AG04449 (cell line): ENCODE data around the gene PSMA7.

Source experiments
- CTCF ChIA-PET: fragments of 350-600 bp; formaldehyde crosslinking; extraction: SDS; loops from one replicate; lab custom pipeline; 2021; ENCODE audit warnings: antibody characterized with exemption; lab: Yijun Ruan, JAX
- POLR2A ChIA-PET: fragments of 400-600, 350-600 bp; formaldehyde crosslinking; extraction: SDS; loops from one replicate; lab custom pipeline; 2020; ENCODE audit warnings: antibody characterized with exemption, inconsistent platforms; lab: Yijun Ruan, JAX
- DNase-seq: peaks from one replicate; pipeline ENCODE4 v3.0.0-alpha.2; 2010; ENCODE audit warnings: low read depth, low spot score
- H3K4me3 ChIP-seq: 2 replicates; pipeline ENCODE4 v1.5.1; 2011; ENCODE audit warnings: low read depth, mild to moderate bottlenecking, control low read depth, low read length
- TF ChIP-seq, protein P1 (sequence below): IDR thresholded peaks from one replicate; pipeline ENCODE4 v1.5.1; 2011; ENCODE audit warnings: mild to moderate bottlenecking, moderate library complexity, low read length, control low read depth, inconsistent platforms; ENCODE audit not compliant: insufficient read depth; ENCODE audit errors: missing control alignments

Gene PSMA7

GRCh38 chr20:62174021-62174804 is 31.0 kb upstream of the PSMA7 start:
- no peak for DNase-seq
- TF ChIP-seq, protein P1, sequence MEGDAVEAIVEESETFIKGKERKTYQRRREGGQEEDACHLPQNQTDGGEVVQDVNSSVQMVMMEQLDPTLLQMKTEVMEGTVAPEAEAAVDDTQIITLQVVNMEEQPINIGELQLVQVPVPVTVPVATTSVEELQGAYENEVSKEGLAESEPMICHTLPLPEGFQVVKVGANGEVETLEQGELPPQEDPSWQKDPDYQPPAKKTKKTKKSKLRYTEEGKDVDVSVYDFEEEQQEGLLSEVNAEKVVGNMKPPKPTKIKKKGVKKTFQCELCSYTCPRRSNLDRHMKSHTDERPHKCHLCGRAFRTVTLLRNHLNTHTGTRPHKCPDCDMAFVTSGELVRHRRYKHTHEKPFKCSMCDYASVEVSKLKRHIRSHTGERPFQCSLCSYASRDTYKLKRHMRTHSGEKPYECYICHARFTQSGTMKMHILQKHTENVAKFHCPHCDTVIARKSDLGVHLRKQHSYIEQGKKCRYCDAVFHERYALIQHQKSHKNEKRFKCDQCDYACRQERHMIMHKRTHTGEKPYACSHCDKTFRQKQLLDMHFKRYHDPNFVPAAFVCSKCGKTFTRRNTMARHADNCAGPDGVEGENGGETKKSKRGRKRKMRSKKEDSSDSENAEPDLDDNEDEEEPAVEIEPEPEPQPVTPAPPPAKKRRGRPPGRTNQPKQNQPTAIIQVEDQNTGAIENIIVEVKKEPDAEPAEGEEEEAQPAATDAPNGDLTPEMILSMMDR: no peak
- ChIA-PET POLR2A (no interaction called here), CTCF (interaction anchor here (0.7 to 2.0 kb wide), 4 partner anchors 18 to 163 kb away, joined by 4 to 9 read pairs (median 4); no protein-coding TSS in a partner anchor)
- no peak overlapping the region for H3K4me3 ChIP-seq

GRCh38 chr20:62172666-62173065 is 29.5 kb upstream of the PSMA7 start:
- POLR2A ChIA-PET: no interaction called here
- H3K4me3 ChIP-seq: no peak overlapping the region
- DNase-seq: no peak
- TF ChIP-seq, protein P1: no peak
- CTCF ChIA-PET: interaction anchor here (1.8 kb wide), 1 partner anchor 16 kb away, joined by 4 read pairs; no protein-coding TSS in a partner anchor

GRCh38 chr20:62171245-62171644 is 28.1 kb upstream of the PSMA7 start:
- POLR2A ChIA-PET: no interaction called here
- H3K4me3 ChIP-seq: no peak overlapping the region
- TF ChIP-seq, protein P1: no peak
- DNase-seq: no peak
- CTCF ChIA-PET: interaction anchor here (1.0 to 1.6 kb wide), 3 partner anchors 15 to 239 kb away, joined by 3 to 4 read pairs (median 3); no protein-coding TSS in a partner anchor

GRCh38 chr20:62170536-62170935 is 27.3 kb upstream of the PSMA7 start:
- H3K4me3 ChIP-seq: no peak overlapping the region
- TF ChIP-seq, protein P1: no peak
- ChIA-PET CTCF (interaction anchor here (1.4 kb wide), 1 partner anchor 14 kb away, joined by 4 read pairs; no protein-coding TSS in a partner anchor), POLR2A (no interaction called here)
- no peak for DNase-seq

- POLR2A ChIA-PET: no interaction called here
- H3K4me3 ChIP-seq: no peak overlapping the region
- CTCF ChIA-PET: no interaction called here
- TF ChIP-seq, protein P1: no peak
- DNase-seq: no peak
Observed at GRCh38 chr20:62168890-62169435, 25.8 kb upstream of the PSMA7 start.

DNA sequence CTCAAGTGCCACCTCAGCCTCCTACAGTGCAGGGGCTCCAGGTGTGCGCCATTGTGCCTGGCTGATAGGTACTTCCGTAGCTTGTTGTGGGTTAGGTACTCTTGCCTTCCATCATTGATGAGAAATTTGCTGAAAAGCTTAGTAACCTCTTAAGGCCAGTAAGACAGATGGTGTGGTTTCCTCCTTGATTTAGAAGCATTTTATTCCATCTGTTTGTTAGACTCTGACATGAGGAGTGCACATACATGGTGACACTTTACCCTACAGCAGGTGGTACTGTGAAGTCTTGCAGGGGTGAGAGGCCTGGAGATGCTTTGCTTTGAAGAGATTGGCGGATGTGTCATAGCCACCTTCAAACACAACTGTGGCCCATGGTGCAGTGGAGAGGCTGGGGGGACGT is 24.9 kb upstream of the PSMA7 start:
- POLR2A ChIA-PET: no interaction called here
- TF ChIP-seq, protein P1: no peak
- no peak overlapping the region for H3K4me3 ChIP-seq
- no peak for DNase-seq
- CTCF ChIA-PET: interaction anchor here (1.1 to 1.4 kb wide), 2 partner anchors 142 to 157 kb away, joined by 3 to 6 read pairs; no protein-coding TSS in a partner anchor
